ENCODE results near the gene PASK.

DNA sequence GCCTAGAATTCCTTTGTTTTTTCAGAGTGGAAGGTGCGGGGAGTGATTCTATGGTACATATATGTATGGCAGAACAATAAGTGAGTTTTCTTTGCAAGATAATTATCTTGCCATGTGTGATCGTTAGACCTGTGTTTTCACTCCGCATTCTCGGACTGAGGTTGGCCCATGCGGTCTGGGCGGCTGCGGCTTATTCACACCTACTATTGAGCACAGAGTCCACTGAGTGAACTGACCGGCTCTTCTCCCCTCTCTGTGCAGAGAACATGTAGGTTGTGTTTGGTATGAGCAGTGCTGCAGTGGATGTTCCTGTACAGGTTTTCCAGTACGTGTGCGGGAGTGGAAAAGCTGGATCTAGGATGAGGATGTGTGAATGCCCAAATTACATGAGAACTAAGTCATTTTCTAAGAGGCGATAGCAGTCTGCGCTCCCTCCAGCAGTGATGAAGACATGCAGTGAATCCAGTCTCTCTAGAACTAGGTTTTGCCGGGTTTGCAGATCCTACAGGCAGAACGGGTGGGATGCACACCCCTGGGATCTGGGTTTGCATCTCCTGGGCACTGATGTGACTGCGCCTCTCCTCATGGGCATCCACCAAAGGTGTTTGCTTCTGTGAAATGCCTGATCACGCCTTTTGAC, 74.3 kb downstream of the PASK start:
- TF ChIP-seq POLR2AphosphoS5 (IDR thresholded peaks at IDR 0.05; ENCODE audit: borderline replicate concordance, low read depth, low read length) (no peak), EZH2 (IDR thresholded peaks at IDR 0.05) (no peak)
